Occipital lobe (tissue), 2 donors: Measurements from ENCODE around the gene RASL10A. TPM values are rescaled to one million over a fixed set of nuclear protein-coding genes. Genes with fewer than 3 reads are reported as not detected.
A peak's percentile ranks its signal among the peaks of the same experiment; 100 is the strongest.

Source experiments
- DNase-seq: peaks from one replicate; lab custom pipeline; 2025; lab: John Stamatoyannopoulos, UW
- total RNA-seq: library from RNA; depleted of rRNA; stranded (reverse); fragments of >200 nt; gene quantifications from one replicate; pipeline ENCODE4 v1.2.3, GENCODE V29; 2014

The RASL10A gene
- total RNA-seq, 1 donor from 2014 or later, result 15.0 TPM

- DNase-seq, result no peak
Measured at GRCh38 chr22:29339381-29340235, 24.1 kb upstream of the RASL10A start.

- no peak for DNase-seq
Measured at GRCh38 chr22:29338398-29338797, 22.9 kb upstream of the RASL10A start.

GRCh38 chr22:29337631-29338284 lies 22.3 kb upstream of the RASL10A start:
- DNase-seq, result no peak

- no peak for DNase-seq
Measured at GRCh38 chr22:29336751-29337490, 21.4 kb upstream of the RASL10A start.

GRCh38 chr22:29335656-29336055 lies 20.2 kb upstream of the RASL10A start:
- DNase-seq, result no peak

GRCh38 chr22:29334696-29335344 lies 19.3 kb upstream of the RASL10A start:
- DNase-seq, result peak; percentile 30

- DNase-seq, result no peak
Measured at GRCh38 chr22:29334148-29334547, 18.7 kb upstream of the RASL10A start.

- no peak for DNase-seq
Measured at GRCh38 chr22:29332886-29333496, 17.5 kb upstream of the RASL10A start.

GRCh38 chr22:29331658-29332300 lies 16.3 kb upstream of the RASL10A start:
- DNase-seq, result no peak

- DNase-seq, result no peak
Measured at GRCh38 chr22:29331213-29331612, 15.7 kb upstream of the RASL10A start.

- DNase-seq, result peak; percentile 39
Measured at GRCh38 chr22:29330753-29331152, 15.3 kb upstream of the RASL10A start.

GRCh38 chr22:29330291-29330690 lies 14.8 kb upstream of the RASL10A start:
- no peak for DNase-seq

- DNase-seq, result no peak
Measured at GRCh38 chr22:29329581-29329980, 14.1 kb upstream of the RASL10A start.

GRCh38 chr22:29328566-29329500 lies 13.3 kb upstream of the RASL10A start:
- DNase-seq, result peak; percentile 79

- no peak for DNase-seq
Measured at GRCh38 chr22:29328055-29328454, 12.6 kb upstream of the RASL10A start.

GRCh38 chr22:29327089-29327764 lies 11.7 kb upstream of the RASL10A start:
- DNase-seq, result no peak

- DNase-seq, result no peak
Measured at GRCh38 chr22:29326481-29326880, 11.0 kb upstream of the RASL10A start.

GRCh38 chr22:29325785-29326315 lies 10.4 kb upstream of the RASL10A start:
- DNase-seq, result no peak

GRCh38 chr22:29325356-29325755 lies 9.9 kb upstream of the RASL10A start:
- no peak for DNase-seq
